Left colon (tissue), 2 donors: ENCODE results near the gene CCDC187. TPM values are rescaled to one million over a fixed set of nuclear protein-coding genes. Genes with fewer than 3 reads are reported as not detected.
"Not testable (repeated sequence)": the region's sequence is repeated elsewhere in the genome, so short reads cannot be mapped to it uniquely, and the experiment has no call there.

Experiments used
- ATAC-seq: fragments of 200-7000 bp; cut with Tn5 transposase; one replicate; pipeline ENCODE4 v1.9.1; 2020; ENCODE audit warnings: mild to moderate bottlenecking, moderate library complexity
- DNase-seq, 2 donors: peaks; one replicate each; pipeline ENCODE4 v3.0.0-alpha.2; 2020
- intact Hi-C, 2 donors: fragments of 100-400 bp; cut with DNase I in 1 of 2; cut with micrococcal nuclease in 1 of 2; formaldehyde crosslinking; loops; one replicate each; pipeline versions ENCODE4 v1.11.2 to v1.14.0; 2022; cut with DNase I, micrococcal nuclease
- long read RNA-seq: library from polyadenylated mRNA; unstranded; transcript quantifications from one replicate; pipeline ENCODE4 v2.0.0, GENCODE V29; 2021
- total RNA-seq, 2 donors: library from RNA; stranded (reverse); fragmentation: NEBNext Ultra II Directional; extraction: Animal tissue kit (Norgen Biotek cat#: 25700); gene quantifications; one replicate each; pipeline ENCODE4 v1.2.1, GENCODE V29; 2021
- donor health status: DM: no; HTN: no; CAD: no.
- donor health status: DM: yes; HTN: yes; CAD: no.

CCDC187 gene
- total RNA-seq: under 1 TPM; 0.52 to 0.67 TPM
- long read RNA-seq: 0 reads

GRCh38 chr9:136303825-136304416 lies at the start of gene CCDC187:
CCDC187 (minus strand) TSS chr9:136304094; CDS start chr9:136303830, 264 bp downstream.
- intact Hi-C loops: no loop called here
- DNase-seq (no peak), ATAC-seq (no peak)

DNA sequence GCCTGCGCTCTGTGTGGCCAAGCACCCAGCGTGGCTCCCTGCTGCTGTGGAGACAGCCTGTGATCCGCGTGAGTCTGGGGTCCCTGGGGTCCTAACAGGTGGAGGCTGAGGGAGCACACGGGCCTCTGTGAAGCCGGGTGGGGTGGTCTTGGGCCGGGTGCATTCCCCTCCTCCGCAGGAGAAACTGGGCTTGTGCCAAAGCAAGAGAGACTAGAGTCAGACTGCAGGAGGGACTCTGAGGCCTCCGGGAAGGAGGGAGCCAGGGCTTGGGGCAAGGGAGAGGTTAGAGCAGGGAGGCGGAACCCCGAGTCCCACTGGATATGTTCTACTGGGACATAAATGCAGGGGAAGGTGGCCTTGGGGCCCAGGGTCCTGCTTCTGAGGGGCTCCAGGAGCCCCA lies 49.2 kb upstream of the CCDC187 start:
- intact Hi-C loops: no loop called here
- DNase-seq (no peak), ATAC-seq (no peak)

GRCh38 chr9:136352682-136353081 lies 48.8 kb upstream of the CCDC187 start:
- ATAC-seq (no peak), DNase-seq (no peak)
- intact Hi-C loops: no loop called here

- DNase-seq: not testable (repeated sequence)
These were observed 48.0 kb upstream of the CCDC187 start for GRCh38 chr9:136351868-136352267.

DNA sequence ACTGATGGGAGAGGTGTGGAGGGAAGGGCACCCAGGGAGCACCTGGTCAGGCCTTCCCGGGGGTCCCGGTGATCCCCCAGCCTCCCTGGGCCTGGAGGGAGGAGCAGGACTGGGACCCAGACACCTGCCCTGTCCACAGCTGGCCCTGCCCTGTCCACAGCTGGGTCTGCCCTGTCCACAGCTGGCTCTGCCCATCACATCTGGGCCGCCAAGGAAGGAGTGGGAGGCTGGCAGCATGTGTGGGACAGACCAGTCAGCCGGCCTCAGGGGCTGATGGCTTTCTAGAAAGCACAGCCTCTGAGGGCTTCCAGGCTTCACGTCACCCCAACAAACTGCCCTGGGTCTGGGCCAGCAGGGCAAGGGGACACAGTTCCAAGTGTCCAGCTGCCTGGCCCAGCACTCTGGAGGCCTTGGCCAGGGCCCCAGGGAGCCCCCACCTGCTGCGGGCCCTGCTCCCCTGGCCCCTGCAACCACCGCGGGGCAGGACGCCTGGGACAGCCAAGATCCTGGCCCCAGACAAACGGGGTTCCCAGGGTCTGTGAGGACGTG lies 47.4 kb upstream of the CCDC187 start:
- ATAC-seq (no peak), DNase-seq (no peak)
- intact Hi-C loops: no loop called here

More at GRCh38 chr9:136351868-136352267, 48.0 kb upstream of the CCDC187 start:
- ATAC-seq, intact Hi-C loops: not testable (repeated sequence)

- no peak for ATAC-seq
- DNase-seq: no peak
These were observed 45.7 kb upstream of the CCDC187 start for GRCh38 chr9:136349546-136349945.

GRCh38 chr9:136348691-136349090 lies 44.8 kb upstream of the CCDC187 start:
- no peak for ATAC-seq
- intact Hi-C loops: no loop called here
- DNase-seq: no peak

More at GRCh38 chr9:136349546-136349945, 45.7 kb upstream of the CCDC187 start:
- intact Hi-C loops: no loop called here

- intact Hi-C loops: no loop called here
- DNase-seq (no peak), ATAC-seq (no peak)
These were observed 43.8 kb upstream of the CCDC187 start for GRCh38 chr9:136347472-136348256.

- intact Hi-C loops: no loop called here
- DNase-seq (no peak), ATAC-seq (no peak)
These were observed 43.1 kb upstream of the CCDC187 start for GRCh38 chr9:136346927-136347465.

DNA sequence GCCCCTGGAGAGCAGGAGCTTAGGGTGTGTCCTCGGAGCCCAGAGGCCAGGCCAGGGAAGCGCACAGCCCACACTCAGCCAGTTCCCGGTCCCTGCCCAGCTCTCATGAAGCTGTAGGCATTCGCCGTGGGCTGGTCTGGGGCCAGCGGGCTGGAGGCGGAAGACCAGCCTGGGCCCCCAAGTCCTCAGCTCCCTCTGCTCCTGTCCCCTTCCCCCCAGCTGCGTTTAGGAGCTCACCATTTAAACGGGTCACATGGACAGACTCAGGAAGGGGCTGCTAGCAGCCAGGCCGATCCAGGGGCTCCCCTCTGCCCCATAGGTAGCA lies 42.2 kb upstream of the CCDC187 start:
- ATAC-seq (no peak), DNase-seq (no peak)
- intact Hi-C loops: no loop called here

DNA sequence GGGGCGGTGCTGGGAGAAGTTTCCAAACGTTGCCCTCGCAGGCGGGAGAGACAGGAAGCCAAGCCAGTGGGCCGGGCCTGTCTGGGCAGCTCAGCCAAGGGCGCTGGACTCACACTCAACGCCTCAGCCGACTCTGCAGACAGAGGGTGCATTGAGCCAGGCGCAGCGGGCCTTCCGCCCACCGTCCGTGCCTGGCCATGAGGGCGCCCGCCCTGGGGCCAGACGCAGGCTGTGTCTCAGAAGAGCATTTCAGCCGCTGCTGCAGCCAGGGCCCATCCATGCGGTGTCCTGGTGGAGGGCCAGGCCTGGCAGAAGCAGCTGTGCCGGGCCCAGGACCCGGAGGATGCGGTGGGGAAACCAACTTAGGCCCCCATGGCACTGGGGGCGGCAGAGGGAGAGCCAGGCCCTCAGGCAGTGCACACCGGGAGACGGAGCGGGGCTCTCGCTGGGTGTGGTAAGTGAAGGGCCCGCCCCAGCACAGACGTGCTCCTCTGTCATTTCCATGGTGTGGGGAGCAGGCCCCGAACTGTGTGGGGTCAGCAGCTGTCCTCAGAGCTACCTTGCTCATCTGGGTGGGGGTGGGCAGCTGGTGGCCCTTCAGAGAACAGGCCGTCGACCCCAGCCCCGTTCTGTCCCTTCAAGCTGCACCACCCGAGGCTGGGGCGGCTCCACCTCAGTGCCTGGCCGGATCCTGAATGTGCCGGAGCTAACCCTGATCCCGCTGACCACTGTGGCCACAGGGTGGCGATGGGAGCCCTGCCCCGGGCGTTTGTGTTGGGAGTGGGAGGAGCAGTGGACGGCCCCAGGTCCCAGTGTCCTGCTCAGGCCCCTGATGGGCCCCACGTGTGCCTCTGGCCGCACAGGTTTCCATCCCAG lies 41.6 kb upstream of the CCDC187 start:
- ATAC-seq (peak; percentile 60), DNase-seq (peak in 1 of 2 donors; percentile 62)
- intact Hi-C loops: no loop called here

DNA sequence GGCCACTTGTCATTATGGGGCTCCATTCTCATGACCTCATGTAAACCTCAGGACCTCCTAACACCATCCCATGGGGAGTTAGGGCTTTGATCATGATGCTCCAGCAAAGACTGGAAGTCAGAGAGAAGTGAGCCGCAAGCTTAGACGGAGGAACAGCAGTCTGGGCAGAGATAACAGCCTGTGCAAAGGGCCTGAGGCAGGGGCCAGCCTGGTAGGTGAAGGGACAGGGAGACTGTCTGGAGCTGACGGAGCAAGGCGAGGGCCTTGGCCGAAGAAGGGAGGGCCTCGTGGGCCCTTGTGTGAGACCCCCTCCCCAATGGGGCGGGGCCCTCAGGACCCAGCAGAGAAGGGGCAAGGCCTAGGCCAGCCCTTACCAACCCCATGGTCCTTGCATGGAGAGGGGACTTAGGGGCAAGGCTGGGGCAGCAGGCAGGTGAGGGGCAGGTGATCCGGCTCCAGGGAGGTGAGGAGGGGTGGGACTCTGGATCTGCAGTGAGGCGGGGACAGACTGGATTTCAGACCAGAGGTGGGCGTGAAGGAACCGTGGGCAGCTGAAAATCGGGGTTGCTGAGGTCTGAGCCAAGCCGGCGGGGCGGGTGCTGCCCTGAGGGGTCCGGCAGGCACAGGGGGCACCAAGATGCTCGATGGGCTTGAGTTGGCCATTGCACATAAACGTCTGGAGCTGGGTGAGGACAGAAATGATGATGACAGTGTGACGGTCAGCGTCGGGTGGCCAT lies 40.8 kb upstream of the CCDC187 start:
- ATAC-seq (no peak), DNase-seq (no peak)
- intact Hi-C loops: no loop called here

DNA sequence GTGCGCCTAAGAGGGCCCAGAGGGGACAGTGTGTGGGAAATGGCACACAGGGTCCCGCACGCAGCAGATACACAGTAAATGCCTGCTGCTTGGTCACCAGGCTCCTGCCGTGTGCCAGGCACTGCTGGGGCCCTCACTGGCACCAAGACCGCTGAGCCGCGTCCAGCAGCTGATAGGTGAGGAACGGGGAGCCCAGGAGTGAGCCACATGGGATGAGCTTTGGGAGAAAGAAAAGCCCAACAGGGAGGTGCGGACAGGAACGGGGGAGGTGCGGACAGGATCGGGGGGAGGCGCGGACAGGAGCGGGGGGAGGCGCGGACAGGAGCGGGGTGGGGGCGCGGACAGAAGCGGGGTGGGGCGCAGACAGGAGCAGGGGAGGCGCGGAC lies 40.0 kb upstream of the CCDC187 start:
- no peak for DNase-seq
- intact Hi-C loops: no loop called here
- ATAC-seq: no peak

- ATAC-seq: peak; percentile 4
- intact Hi-C loops: no loop called here
These were observed 39.4 kb upstream of the CCDC187 start for GRCh38 chr9:136343121-136343883.

DNA sequence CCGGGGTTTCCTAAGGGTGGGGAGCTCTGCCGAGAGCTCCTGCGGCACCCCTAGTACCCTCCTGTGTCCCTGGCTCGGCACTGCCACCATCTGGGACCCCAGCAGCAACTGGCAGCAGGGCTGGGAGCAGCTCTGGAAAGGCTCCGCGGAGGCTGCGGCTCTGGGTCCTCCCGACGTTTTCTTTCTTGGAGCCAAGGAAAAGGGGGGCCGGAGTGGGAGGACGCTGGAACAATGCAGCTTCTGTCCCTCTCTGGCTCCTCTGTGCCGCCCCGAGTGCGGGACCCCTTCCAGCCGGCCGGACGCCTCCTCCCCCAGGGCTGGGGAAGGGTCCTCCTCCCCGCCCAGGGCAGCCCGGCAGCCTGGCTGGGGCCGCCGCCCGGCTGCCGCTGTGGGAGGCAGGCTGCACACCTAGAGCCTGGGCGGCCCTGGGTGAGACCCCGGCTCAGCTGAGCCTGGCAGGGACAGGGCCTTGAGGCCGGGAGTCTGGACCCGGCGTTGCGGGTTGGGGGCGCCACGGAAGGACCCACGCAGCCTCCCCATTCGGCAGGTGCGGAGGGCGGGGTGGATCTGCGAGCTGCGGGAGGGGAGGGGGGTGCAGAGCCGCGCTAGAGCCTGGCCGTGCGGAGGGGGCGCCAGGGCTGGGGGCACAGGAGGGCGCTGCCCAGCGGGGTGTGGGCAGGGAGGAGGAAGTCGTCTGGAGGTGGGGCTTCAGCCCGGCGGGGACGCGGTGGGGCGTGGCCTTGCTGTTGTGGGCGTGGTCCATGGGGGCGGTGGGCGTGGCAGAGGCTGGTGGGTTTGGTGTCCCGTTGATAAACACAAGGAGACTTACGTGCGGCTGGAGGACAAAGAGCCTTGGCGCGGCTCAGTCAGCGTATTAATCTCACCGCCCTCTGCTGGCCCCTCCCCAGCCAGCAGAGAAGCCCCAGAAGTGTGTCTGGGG lies 38.6 kb upstream of the CCDC187 start:
- intact Hi-C loops: no loop called here
- DNase-seq (peak; percentile 82 to 89), ATAC-seq (peak; percentile 84)

More at GRCh38 chr9:136343121-136343883, 39.4 kb upstream of the CCDC187 start:
- no peak for DNase-seq

- DNase-seq (no peak), ATAC-seq (no peak)
- intact Hi-C loops: no loop called here
These were observed 37.9 kb upstream of the CCDC187 start for GRCh38 chr9:136341769-136342168.
